ENCODE measurements around the gene DHX36. TPM values are rescaled to one million over a fixed set of nuclear protein-coding genes. Genes with fewer than 3 reads are reported as not detected.

The DHX36 gene
- total RNA-seq, 2 experiments from 2014 or later, result 128 TPM

DNA sequence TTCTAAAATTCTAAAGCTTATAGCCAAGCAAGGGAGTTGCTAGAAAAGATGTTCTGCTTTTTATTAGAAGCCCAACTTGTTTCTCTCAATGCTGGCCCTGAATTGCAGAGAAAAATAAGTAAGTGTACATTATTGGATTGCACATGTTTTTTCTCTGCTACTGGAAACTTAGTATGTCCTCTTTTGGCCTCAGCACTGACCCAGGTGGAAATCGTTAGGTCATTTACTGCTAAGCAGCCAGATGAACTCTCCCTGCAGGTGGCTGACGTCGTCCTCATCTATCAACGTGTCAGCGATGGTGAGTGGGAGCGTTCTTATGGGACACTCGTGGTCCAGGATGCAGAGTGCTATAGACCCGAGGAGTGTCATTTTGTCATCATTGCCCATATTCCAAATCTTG, 69.8 kb downstream of the DHX36 start:
- Histone ChIP-seq H3K4me3 (ENCODE audit: low read length) (no peak overlapping the region), H3K4me1 (ENCODE audit: insufficient read depth, low read length) (no peaks in the 10 kb centered on the region), H3K36me3 (ENCODE audit: insufficient read depth, low read length) (peaks cover 63% of the 10 kb centered on the region), H3K27ac (ENCODE audit: low read depth in 1 of 2, low read length in 2 of 2) (no peak overlapping the region), H3K9me3 (ENCODE audit: control insufficient read depth in 1 of 2, insufficient read depth in 1 of 2, low read length in 2 of 2) (no peaks in the 10 kb centered on the region), H3K27me3 (ENCODE audit: control insufficient read depth in 1 of 2, insufficient read depth in 2 of 2, low read length in 2 of 2) (no peaks in the 10 kb centered on the region)
- ATAC-seq (ENCODE audit: poor library complexity), result no peak
- TF ChIP-seq, protein P1, sequence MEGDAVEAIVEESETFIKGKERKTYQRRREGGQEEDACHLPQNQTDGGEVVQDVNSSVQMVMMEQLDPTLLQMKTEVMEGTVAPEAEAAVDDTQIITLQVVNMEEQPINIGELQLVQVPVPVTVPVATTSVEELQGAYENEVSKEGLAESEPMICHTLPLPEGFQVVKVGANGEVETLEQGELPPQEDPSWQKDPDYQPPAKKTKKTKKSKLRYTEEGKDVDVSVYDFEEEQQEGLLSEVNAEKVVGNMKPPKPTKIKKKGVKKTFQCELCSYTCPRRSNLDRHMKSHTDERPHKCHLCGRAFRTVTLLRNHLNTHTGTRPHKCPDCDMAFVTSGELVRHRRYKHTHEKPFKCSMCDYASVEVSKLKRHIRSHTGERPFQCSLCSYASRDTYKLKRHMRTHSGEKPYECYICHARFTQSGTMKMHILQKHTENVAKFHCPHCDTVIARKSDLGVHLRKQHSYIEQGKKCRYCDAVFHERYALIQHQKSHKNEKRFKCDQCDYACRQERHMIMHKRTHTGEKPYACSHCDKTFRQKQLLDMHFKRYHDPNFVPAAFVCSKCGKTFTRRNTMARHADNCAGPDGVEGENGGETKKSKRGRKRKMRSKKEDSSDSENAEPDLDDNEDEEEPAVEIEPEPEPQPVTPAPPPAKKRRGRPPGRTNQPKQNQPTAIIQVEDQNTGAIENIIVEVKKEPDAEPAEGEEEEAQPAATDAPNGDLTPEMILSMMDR (IDR thresholded peaks at IDR 0.05), result no peak
- no peak overlapping the region for H3K4me3 Mint-ChIP-seq
- POLR2A ChIA-PET, result no interaction called here
- CTCF ChIA-PET, result interaction anchor here (1.3 kb wide), 1 partner anchor 19 kb away, joined by 3 read pairs; no protein-coding TSS in a partner anchor
- peaks cover 5% of the 10 kb centered on the region for H3K4me1 Mint-ChIP-seq (ENCODE audit: low read depth)
- no peaks in the 10 kb centered on the region for H3K27me3 Mint-ChIP-seq
- intact Hi-C loops (cut with DNase I, micrococcal nuclease), result loop anchor here in 1 of 2 experiments (5.0 kb wide), 1 partner anchor 1227 kb away; no protein-coding TSS in a partner anchor
- no peak for DNase-seq
- H3K9me3 Mint-ChIP-seq, result no peaks in the 10 kb centered on the region
- no peak overlapping the region for H3K27ac Mint-ChIP-seq
- H3K36me3 Mint-ChIP-seq (ENCODE audit: low read depth), result peaks cover 80% of the 10 kb centered on the region

DNA sequence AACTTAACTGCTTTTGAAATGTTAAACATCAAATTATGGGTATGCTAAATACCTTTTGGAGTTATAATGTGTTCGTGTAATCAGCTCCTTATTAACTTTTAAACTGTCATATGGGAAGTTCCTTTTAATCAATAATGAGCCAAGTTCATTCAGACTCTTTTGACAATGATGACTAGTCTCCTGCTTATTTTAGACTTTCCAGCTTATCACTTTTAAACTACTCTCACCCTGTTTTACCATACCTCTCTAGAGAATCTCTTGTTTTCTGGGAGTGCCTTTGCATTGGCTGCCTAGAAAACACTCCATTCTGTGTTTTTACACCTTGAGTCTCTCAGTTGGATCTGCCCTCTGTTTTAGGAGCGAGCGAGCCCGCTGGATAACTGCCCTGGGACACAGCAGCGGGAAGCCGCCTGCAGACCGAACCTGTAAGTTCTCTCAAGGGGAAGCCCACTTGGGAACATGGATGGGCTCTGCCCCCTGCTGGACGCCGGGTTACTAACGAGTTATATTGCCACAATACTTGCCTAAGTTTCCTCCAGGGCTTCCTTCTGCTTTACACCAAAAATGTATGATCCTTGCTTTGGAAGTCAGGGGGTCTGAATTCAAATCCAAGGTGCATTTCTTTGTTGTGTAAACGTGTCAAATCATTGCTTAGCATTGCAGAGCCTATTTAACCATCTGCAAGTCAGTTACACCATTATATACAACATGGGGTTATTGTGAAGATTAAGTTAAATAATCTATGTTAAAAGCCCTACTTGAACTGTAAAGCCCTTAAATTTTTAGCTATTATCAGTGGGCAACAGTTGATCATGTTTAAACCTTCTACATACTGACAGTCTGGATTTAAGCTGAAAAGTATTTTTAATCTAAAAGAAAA, 71.3 kb downstream of the DHX36 start:
- ChIA-PET POLR2A (no interaction called here), CTCF (no interaction called here)
- Histone ChIP-seq H3K4me3 (ENCODE audit: low read length) (no peak overlapping the region), H3K27ac (ENCODE audit: low read depth in 1 of 2, low read length in 2 of 2) (no peak overlapping the region), H3K27me3 (ENCODE audit: control insufficient read depth in 1 of 2, insufficient read depth in 2 of 2, low read length in 2 of 2) (no peaks in the 10 kb centered on the region), H3K36me3 (ENCODE audit: insufficient read depth, low read length) (peaks cover 48% of the 10 kb centered on the region), H3K4me1 (ENCODE audit: insufficient read depth, low read length) (no peaks in the 10 kb centered on the region), H3K9me3 (ENCODE audit: control insufficient read depth in 1 of 2, insufficient read depth in 1 of 2, low read length in 2 of 2) (no peaks in the 10 kb centered on the region)
- H3K9me3 Mint-ChIP-seq, result no peaks in the 10 kb centered on the region
- TF ChIP-seq, protein P1 (IDR thresholded peaks at IDR 0.05), result peak; percentile 75
- H3K27me3 Mint-ChIP-seq, result no peaks in the 10 kb centered on the region
- intact Hi-C loops (cut with DNase I, micrococcal nuclease), result loop anchor here in 1 of 2 experiments (5.0 kb wide), 1 partner anchor 1226 kb away; no protein-coding TSS in a partner anchor
- ATAC-seq (ENCODE audit: poor library complexity) (peak; percentile 63), DNase-seq (peak; percentile 43 to 75 (median 55))
- no peak overlapping the region for H3K4me3 Mint-ChIP-seq
- no peaks in the 10 kb centered on the region for H3K4me1 Mint-ChIP-seq (ENCODE audit: low read depth)
- peaks cover 73% of the 10 kb centered on the region for H3K36me3 Mint-ChIP-seq (ENCODE audit: low read depth)
- no peak overlapping the region for H3K27ac Mint-ChIP-seq

DNA sequence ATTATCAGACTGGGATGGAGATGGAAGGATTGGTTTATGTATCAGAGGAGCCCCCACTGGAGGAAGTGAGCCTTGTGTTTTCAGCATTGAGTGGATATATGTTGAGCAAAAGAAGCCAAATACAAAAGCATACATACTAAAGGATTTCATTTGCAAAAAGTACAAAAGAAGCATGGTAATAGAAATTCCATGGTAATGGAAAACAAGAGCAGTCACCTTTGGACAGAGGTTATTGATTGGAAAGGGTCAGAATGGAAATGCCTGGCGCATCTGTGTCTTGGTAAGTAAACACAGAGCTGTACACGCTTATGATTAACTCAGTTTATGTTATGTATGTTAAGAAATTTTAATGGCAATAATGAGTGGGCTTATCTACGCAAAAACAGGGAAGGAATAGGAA, 72.7 kb downstream of the DHX36 start:
- TF ChIP-seq, protein P1 (IDR thresholded peaks at IDR 0.05), result no peak
- no peaks in the 10 kb centered on the region for H3K27me3 ChIP-seq (ENCODE audit: control insufficient read depth in 1 of 2, insufficient read depth in 2 of 2, low read length in 2 of 2)
- H3K4me3 ChIP-seq (ENCODE audit: low read length), result no peak overlapping the region
- DNase-seq (no peak), ATAC-seq (ENCODE audit: poor library complexity) (no peak)
- POLR2A ChIA-PET, result no interaction called here
- no peaks in the 10 kb centered on the region for H3K9me3 ChIP-seq (ENCODE audit: control insufficient read depth in 1 of 2, insufficient read depth in 1 of 2, low read length in 2 of 2)
- Mint-ChIP-seq H3K36me3 (ENCODE audit: low read depth) (peaks cover 59% of the 10 kb centered on the region), H3K4me3 (no peak overlapping the region), H3K4me1 (ENCODE audit: low read depth) (no peaks in the 10 kb centered on the region), H3K27ac (no peak overlapping the region), H3K27me3 (no peaks in the 10 kb centered on the region), H3K9me3 (no peaks in the 10 kb centered on the region)
- intact Hi-C loops (cut with DNase I, micrococcal nuclease), result loop anchor here in 1 of 2 experiments (5.0 kb wide), 1 partner anchor 1224 kb away; no protein-coding TSS in a partner anchor
- CTCF ChIA-PET, result no interaction called here
- peaks cover 34% of the 10 kb centered on the region for H3K36me3 ChIP-seq (ENCODE audit: insufficient read depth, low read length)
- no peaks in the 10 kb centered on the region for H3K4me1 ChIP-seq (ENCODE audit: insufficient read depth, low read length)
- H3K27ac ChIP-seq (ENCODE audit: low read depth in 1 of 2, low read length in 2 of 2), result no peak overlapping the region
